Brain microvascular endothelial cell (primary cell): Measurements from ENCODE around the gene NTMT1.

Source experiments
- DNase-seq: peaks from one replicate; pipeline ENCODE4 v3.0.0-alpha.2; 2020
- H3K27ac ChIP-seq: fragments of 250-450 bp; sonication (Bioruptor Pico); 2 replicates; pipeline ENCODE4 v1.5.1; 2020; ENCODE audit warnings: mild to moderate bottlenecking, moderate library complexity
- H3K27me3 ChIP-seq: fragments of 250-450 bp; sonication (Bioruptor Pico); replicated peaks from 2 replicates; pipeline ENCODE4 v1.5.1; 2020; ENCODE audit warnings: mild to moderate bottlenecking
- H3K36me3 ChIP-seq: fragments of 250-450 bp; sonication (Bioruptor Pico); replicated peaks from 2 replicates; pipeline ENCODE4 v1.5.1; 2020; ENCODE audit warnings: mild to moderate bottlenecking
- H3K4me3 ChIP-seq: 2 replicates; pipeline ENCODE4 v1.5.1; 2011; ENCODE audit warnings: low read depth, mild to moderate bottlenecking, control low read depth, low read length, moderate library complexity
- in situ Hi-C: cut with HindIII; loops from 2 replicates; pipeline ENCODE4 v1.10.0; 2017; ENCODE audit warnings: low sequenced_read_pairs, low pct_ligation_motif_present
- TF ChIP-seq, protein P1 (sequence below): IDR thresholded peaks from 2 replicates; pipeline ENCODE4 v1.5.1; 2011; ENCODE audit warnings: low read depth, mild to moderate bottlenecking, moderate library complexity, low read length, control low read depth, inconsistent platforms; ENCODE audit errors: missing control alignments

Gene NTMT1

DNA sequence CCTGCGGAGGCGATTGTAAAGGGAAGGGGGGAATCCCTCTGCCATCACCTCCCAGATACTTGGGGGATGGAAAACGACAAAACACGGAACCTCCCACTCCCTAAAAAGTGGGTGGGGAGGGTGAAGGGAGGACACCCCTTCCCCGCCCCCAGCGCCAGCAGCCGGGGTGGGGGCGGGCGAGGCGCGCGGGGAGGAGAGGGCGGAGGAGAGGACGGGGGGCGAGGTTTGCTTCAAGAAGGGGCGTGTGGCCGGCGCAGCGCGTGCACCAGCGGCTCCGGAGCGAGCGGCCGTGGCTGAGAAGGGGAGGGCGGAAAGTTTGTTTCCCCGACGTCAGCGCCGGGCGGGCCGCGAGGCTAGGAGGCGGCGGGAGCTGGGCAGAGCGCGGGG is 39.4 kb downstream of the NTMT1 start, which contains the start of gene PRRX2:
Gene PRRX2, plus strand, starts transcription at position 259 of the 387 bp plus-strand sequence. CDS start 221 bp downstream, outside the sequence.
- peaks cover 4% of the 10 kb centered on the region for H3K27me3 ChIP-seq
- H3K4me3 ChIP-seq = peak within 1 kb of the TSS; percentile 12
- in situ Hi-C loops = no loop called here
- H3K36me3 ChIP-seq = no peaks in the 10 kb centered on the region
- H3K27ac ChIP-seq = no peak within 1 kb of the TSS
- no peak for DNase-seq
- TF ChIP-seq, protein P1, sequence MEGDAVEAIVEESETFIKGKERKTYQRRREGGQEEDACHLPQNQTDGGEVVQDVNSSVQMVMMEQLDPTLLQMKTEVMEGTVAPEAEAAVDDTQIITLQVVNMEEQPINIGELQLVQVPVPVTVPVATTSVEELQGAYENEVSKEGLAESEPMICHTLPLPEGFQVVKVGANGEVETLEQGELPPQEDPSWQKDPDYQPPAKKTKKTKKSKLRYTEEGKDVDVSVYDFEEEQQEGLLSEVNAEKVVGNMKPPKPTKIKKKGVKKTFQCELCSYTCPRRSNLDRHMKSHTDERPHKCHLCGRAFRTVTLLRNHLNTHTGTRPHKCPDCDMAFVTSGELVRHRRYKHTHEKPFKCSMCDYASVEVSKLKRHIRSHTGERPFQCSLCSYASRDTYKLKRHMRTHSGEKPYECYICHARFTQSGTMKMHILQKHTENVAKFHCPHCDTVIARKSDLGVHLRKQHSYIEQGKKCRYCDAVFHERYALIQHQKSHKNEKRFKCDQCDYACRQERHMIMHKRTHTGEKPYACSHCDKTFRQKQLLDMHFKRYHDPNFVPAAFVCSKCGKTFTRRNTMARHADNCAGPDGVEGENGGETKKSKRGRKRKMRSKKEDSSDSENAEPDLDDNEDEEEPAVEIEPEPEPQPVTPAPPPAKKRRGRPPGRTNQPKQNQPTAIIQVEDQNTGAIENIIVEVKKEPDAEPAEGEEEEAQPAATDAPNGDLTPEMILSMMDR = no peak

DNA sequence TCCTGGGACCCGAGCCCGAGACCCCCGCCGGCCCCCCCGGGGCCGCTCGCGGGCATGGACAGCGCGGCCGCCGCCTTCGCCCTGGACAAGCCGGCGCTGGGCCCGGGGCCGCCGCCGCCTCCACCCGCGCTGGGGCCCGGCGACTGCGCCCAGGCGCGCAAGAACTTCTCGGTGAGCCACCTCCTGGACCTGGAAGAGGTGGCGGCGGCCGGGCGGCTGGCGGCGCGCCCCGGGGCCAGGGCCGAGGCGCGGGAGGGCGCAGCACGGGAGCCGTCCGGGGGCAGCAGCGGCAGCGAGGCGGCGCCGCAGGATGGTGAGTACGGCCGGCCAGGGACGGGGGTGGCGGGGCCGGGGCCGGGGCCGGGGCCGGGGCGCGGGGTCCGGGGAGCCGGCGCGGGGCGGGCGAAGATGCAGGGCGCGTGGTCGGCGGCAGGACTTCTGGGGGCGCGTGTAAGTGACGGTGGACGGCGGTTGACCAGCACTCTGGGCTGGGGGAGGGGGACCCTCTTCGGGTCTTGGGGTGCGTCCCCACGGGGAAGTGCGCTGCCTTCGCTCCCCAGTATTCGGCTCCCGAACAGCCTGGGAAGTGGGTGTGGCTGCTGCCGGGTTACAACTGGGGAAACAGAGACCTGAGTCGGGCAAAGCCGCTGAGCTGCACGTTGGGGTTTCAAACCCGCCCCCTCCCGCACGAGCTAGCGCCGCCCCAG is 40.0 kb downstream of the NTMT1 start:
- Histone ChIP-seq H3K27me3 (peaks cover 4% of the 10 kb centered on the region), H3K4me3 (peak overlapping the region; percentile 9), H3K36me3 (no peaks in the 10 kb centered on the region), H3K27ac (no peak overlapping the region)
- no peak for DNase-seq
- TF ChIP-seq, protein P1 = no peak
- in situ Hi-C loops = no loop called here

DNA sequence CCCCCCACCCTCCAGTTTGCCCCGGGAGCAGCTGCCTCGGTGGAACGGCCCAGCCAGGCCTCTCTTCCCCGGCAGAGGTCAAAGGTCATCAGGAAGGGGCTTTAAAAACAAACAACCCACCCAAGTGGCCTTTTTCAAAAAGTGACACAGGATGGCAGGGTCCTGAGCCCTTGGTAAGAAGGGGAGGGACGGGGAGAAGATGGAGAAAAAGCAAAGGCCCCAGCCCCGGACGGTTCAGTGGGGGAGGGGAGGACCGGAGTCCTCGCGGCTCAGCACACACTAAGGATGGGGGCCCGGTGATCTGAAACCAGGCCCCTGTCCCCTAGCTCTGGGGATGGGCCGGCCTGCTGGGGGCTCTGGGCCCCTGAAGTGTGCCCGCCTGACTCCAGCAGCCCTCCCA is 40.6 kb downstream of the NTMT1 start:
- Histone ChIP-seq H3K27ac (no peak overlapping the region), H3K36me3 (no peaks in the 10 kb centered on the region), H3K27me3 (peaks cover 4% of the 10 kb centered on the region), H3K4me3 (no peak overlapping the region)
- TF ChIP-seq, protein P1 = no peak
- no peak for DNase-seq
- in situ Hi-C loops = no loop called here

DNA sequence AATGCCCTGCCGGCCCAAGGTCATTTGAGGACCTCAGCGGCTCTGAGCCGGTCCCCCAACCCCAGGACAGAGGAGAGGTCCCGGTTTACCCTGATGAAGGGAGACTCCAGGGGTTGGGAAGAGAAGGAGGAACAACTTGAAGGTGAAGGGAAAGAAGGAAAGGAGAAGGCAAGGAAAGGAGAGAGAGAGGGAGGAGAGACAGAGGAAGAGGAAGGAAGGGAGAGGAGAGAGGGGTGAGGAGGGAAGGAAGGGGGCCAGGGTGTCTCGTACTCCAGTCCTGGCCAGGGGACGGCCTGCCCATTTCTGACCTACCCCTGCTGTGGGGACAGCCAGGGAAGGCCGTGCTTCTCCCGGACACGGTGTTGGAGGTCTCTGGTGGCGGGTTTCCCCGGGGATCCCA is 41.4 kb downstream of the NTMT1 start:
- no peaks in the 10 kb centered on the region for H3K36me3 ChIP-seq
- peaks cover 4% of the 10 kb centered on the region for H3K27me3 ChIP-seq
- TF ChIP-seq, protein P1 = no peak
- H3K4me3 ChIP-seq = no peak overlapping the region
- DNase-seq = no peak
- no peak overlapping the region for H3K27ac ChIP-seq
- in situ Hi-C loops = no loop called here

DNA sequence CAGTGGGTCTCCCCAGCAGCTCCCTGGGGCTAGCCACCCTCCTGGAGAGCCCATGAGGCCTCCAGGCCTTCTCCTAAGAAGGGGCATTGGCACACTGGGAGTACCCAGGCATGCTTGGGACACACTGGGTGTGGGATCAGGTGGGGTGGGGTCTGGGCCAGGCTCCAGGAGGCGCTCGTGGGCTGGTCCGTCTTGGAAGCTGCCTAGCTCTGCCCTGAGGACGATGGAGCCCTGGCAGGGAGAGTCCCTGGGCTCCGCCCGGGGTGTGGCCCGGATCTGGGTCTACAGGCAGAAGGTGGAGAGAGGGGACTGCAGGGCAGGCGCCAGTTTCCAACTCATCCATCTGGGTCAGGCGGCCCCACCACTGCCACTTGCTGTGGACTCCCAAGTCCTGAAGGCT is 41.9 kb downstream of the NTMT1 start:
- H3K27me3 ChIP-seq = peaks cover 4% of the 10 kb centered on the region
- H3K4me3 ChIP-seq = no peak overlapping the region
- in situ Hi-C loops = no loop called here
- TF ChIP-seq, protein P1 = no peak
- DNase-seq = no peak
- no peak overlapping the region for H3K27ac ChIP-seq
- H3K36me3 ChIP-seq = no peaks in the 10 kb centered on the region
